Measurements from ENCODE around the gene TRIM33.
"Not testable (repeated sequence)": the region's sequence is repeated elsewhere in the genome, so short reads cannot be mapped to it uniquely, and the experiment has no call there.

The TRIM33 gene

GRCh38 chr1:114496089-114496488 is 14.9 kb downstream of the TRIM33 start:
- ChIA-PET CTCF (no interaction called here), POLR2A (ENCODE audit: low non-redundant PET) (no interaction called here)
- H3K27ac ChIP-seq: no peak overlapping the region
- no peak for DNase-seq (ENCODE audit: low spot score)
- no peak for TF ChIP-seq CTCF (conservative IDR thresholded peaks at IDR 0.05; ENCODE audit: low read depth)

DNA sequence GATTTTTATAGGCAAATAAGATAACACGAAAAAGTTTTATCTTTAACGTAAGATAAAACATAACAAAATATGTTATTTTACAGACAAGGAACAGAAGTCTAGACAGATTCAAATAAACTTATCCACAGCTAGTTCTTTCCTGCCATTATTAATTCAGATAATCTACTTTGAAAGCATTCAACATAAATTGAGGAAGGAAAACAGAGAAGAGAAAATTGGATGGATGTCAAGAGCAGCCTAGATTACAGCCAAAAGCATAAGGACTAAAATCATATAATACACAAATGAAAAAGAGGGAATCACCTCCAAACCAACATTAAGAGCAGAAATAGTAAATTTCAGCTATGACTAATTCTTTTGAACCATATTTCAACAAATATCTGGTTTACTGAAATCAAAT is 15.5 kb downstream of the TRIM33 start:
- no peak for TF ChIP-seq CTCF (conservative IDR thresholded peaks at IDR 0.05; ENCODE audit: low read depth)
- H3K27ac ChIP-seq: no peak overlapping the region
- POLR2A ChIA-PET (ENCODE audit: low non-redundant PET): no interaction called here
- CTCF ChIA-PET: no interaction called here
- no peak for DNase-seq (ENCODE audit: low spot score)

DNA sequence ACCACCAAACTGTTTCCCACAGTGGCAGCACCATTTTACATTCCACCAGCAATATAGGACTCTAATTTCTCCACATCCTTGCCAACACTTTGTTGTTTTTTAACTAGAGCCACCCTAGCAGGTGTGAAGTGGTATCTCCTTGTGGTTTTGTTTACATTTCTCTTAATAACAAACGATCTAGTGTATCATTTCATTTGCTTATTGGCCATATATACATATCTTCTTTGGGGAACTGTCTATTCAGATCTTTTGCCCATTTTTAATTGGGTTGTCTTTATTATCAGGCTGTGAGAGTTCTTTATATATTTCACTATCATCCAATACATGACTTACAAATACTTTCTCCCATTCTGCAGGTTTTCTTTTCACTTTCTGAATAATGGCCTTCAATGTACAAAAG is 18.0 kb downstream of the TRIM33 start:
- no peak for DNase-seq (ENCODE audit: low spot score)
- ChIA-PET POLR2A (ENCODE audit: low non-redundant PET) (no interaction called here), CTCF (no interaction called here)
- TF ChIP-seq CTCF (conservative IDR thresholded peaks at IDR 0.05; ENCODE audit: low read depth): no peak
- no peak overlapping the region for H3K27ac ChIP-seq

DNA sequence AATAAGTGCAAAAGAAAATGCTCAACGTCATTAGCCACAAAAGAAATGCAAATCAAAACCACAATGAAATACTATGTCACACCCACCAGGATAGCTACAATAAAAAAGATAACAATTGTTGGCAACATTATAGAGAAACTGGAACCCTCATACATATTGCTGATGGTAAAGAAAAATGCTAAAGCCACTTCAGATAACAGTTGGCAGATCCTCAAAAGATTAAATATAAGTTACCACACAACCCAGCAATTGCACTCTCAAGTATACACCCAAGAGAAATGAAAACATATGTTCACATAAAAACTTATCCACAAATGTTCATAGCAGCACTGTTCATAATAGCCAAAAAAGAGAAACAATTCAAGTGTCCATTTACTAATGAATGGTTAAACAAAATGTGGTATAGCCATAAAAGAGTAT is 20.7 kb downstream of the TRIM33 start:
- ChIA-PET POLR2A (ENCODE audit: low non-redundant PET) (no interaction called here), CTCF (interaction anchor here (0.6 to 1.3 kb wide), 2 partner anchors 62 to 143 kb away, joined by 3 to 5 read pairs; no protein-coding TSS in a partner anchor)
- DNase-seq (ENCODE audit: low spot score): no peak
- H3K27ac ChIP-seq: no peak overlapping the region
- TF ChIP-seq CTCF (conservative IDR thresholded peaks at IDR 0.05; ENCODE audit: low read depth): no peak

- no peak for TF ChIP-seq CTCF (conservative IDR thresholded peaks at IDR 0.05; ENCODE audit: low read depth)
- CTCF ChIA-PET: interaction anchor here (1.3 kb wide), 1 partner anchor 142 kb away, joined by 5 read pairs; no protein-coding TSS in a partner anchor
- H3K27ac ChIP-seq: no peak overlapping the region
- POLR2A ChIA-PET (ENCODE audit: low non-redundant PET): no interaction called here
- no peak for DNase-seq (ENCODE audit: low spot score)
Measured at GRCh38 chr1:114488739-114489138, 22.3 kb downstream of the TRIM33 start.

- CTCF ChIA-PET: no interaction called here
- TF ChIP-seq CTCF (conservative IDR thresholded peaks at IDR 0.05; ENCODE audit: low read depth): no peak
Measured at GRCh38 chr1:114485286-114485685, 25.7 kb downstream of the TRIM33 start.

DNA sequence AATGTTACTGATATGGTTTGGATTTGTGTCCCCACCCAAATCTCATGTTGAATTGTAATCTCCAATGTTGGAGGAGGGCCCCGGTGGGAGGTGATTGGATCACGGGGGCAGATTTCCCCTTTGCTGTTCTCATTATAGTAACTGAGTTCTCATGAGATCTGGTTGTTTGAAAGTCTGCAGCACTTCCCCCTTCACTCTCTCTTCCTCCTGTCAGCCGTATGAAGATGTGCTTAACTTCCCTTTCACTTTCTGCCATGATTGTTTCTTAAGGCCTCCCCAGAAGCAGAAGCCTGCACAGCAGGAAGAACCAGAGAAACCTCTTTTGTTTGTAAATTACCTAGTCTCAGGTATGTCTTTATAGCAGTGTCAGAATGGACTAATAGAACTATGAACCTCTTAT is 28.4 kb downstream of the TRIM33 start:
- CTCF ChIA-PET: interaction anchor here (0.6 kb wide), 1 partner anchor 54 kb away, joined by 6 read pairs; no protein-coding TSS in a partner anchor
- DNase-seq (ENCODE audit: low spot score): no peak
- TF ChIP-seq CTCF (conservative IDR thresholded peaks at IDR 0.05; ENCODE audit: low read depth): no peak
- no peak overlapping the region for H3K27ac ChIP-seq
- POLR2A ChIA-PET (ENCODE audit: low non-redundant PET): no interaction called here

More at GRCh38 chr1:114485286-114485685, 25.7 kb downstream of the TRIM33 start:
- POLR2A ChIA-PET (ENCODE audit: low non-redundant PET): no interaction called here
- no peak overlapping the region for H3K27ac ChIP-seq
- peak; percentile 17 for DNase-seq (ENCODE audit: low spot score)

- DNase-seq (ENCODE audit: low spot score); POLR2A ChIA-PET (ENCODE audit: low non-redundant PET); H3K27ac ChIP-seq: not testable (repeated sequence)
- CTCF ChIA-PET: interaction anchor here (0.6 kb wide), 1 partner anchor 54 kb away, joined by 4 read pairs; no protein-coding TSS in a partner anchor
Measured at GRCh38 chr1:114479636-114480035, 31.4 kb downstream of the TRIM33 start.
